CD14-positive monocyte (primary cell): ENCODE measurements around the gene FBXO8. TPM values are rescaled to one million over a fixed set of nuclear protein-coding genes. Genes with fewer than 3 reads are reported as not detected.
A peak's percentile ranks its signal among the peaks of the same experiment; 100 is the strongest.

Experiments used
- DNase-seq, 3 donors: peaks; one replicate each; pipeline ENCODE4 v3.0.0-alpha.2; 2011 to 2022
- H2AFZ ChIP-seq: 2 replicates; pipeline ENCODE4 v1.6.0; 2012; ENCODE audit warnings: mild to moderate bottlenecking, low read depth, low read length, inconsistent platforms; ENCODE audit not compliant: insufficient read depth, poor library complexity, severe bottlenecking
- H3K27ac ChIP-seq, 2 donors: 1 replicate in 1 of 2; 2 replicates in 1 of 2; pipeline ENCODE4 v1.5.1; 2012 to 2013; ENCODE audit warnings: low read length in 2 of 2, control low read depth in 1 of 2, inconsistent platforms in 1 of 2, low read depth in 1 of 2, mild to moderate bottlenecking in 1 of 2
- H3K27me3 ChIP-seq, 2 donors: one replicate each; pipeline versions ENCODE4 v1.6.0 to v1.6.1; 2011 to 2013; ENCODE audit warnings: low read length in 2 of 2; ENCODE audit not compliant: control insufficient read depth in 2 of 2, insufficient read depth in 2 of 2
- H3K36me3 ChIP-seq, 2 donors: replicated peaks in 1 of 2; 1 replicate in 1 of 2; 2 replicates in 1 of 2; pipeline versions ENCODE4 v1.5.1 to v1.6.1; 2012 to 2013; ENCODE audit warnings: low read length in 2 of 2, control low read depth in 1 of 2, inconsistent platforms in 1 of 2, mild to moderate bottlenecking in 1 of 2; ENCODE audit not compliant: insufficient read depth in 2 of 2, control insufficient read depth in 1 of 2
- H3K4me1 ChIP-seq, 2 donors: 1 replicate in 1 of 2; 2 replicates in 1 of 2; pipeline versions ENCODE4 v1.5.1 to v1.6.1; 2012 to 2013; ENCODE audit warnings: low read length in 2 of 2, control low read depth in 1 of 2, inconsistent platforms in 1 of 2, mild to moderate bottlenecking in 1 of 2, moderate library complexity in 1 of 2; ENCODE audit not compliant: insufficient read depth in 2 of 2, control insufficient read depth in 1 of 2
- H3K4me2 ChIP-seq: replicated peaks from 2 replicates; pipeline ENCODE3; 2012; ENCODE audit warnings: low read length, moderate library complexity, mild to moderate bottlenecking; ENCODE audit not compliant: poor library complexity, severe bottlenecking; ENCODE audit errors: extremely low read depth
- H3K4me3 ChIP-seq, 3 experiments: fragments of 200-600 bp in 1 of 3; sonication (generic) in 1 of 3; replicated peaks in 1 of 3; 1 replicate in 2 of 3; 2 replicates in 1 of 3; pipeline ENCODE4 v1.5.1; 2011 to 2013; ENCODE audit warnings: low read length in 3 of 3, mild to moderate bottlenecking in 3 of 3, control low read depth in 2 of 3, low read depth in 2 of 3, inconsistent platforms in 1 of 3, moderate library complexity in 1 of 3
- H3K79me2 ChIP-seq: 2 replicates; pipeline ENCODE4 v1.6.0; 2012; ENCODE audit warnings: mild to moderate bottlenecking, control low read depth, inconsistent platforms, low read length, moderate library complexity; ENCODE audit not compliant: insufficient read depth
- H3K9ac ChIP-seq: 2 replicates; pipeline ENCODE4 v1.6.0; 2017; ENCODE audit warnings: low read length, mild to moderate bottlenecking; ENCODE audit not compliant: insufficient read depth, poor library complexity, severe bottlenecking
- H3K9me3 ChIP-seq, 2 donors: replicated peaks in 1 of 2; 1 replicate in 1 of 2; 2 replicates in 1 of 2; pipeline versions ENCODE4 v1.5.1 to v1.6.1; 2012 to 2013; ENCODE audit warnings: low read length in 2 of 2, control low read depth in 1 of 2; ENCODE audit not compliant: control insufficient read depth in 1 of 2, insufficient read depth in 1 of 2
- H4K20me1 ChIP-seq: 2 replicates; pipeline ENCODE4 v1.6.0; 2012; ENCODE audit warnings: mild to moderate bottlenecking, low read length, control low read depth, moderate library complexity; ENCODE audit not compliant: insufficient read depth
- H3K27ac Mint-ChIP-seq, 7 donors: one replicate each; pipeline ENCODE4 v1.8.0; 2020; ENCODE audit warnings: mild to moderate bottlenecking in 7 of 7, mixed read lengths in 7 of 7, moderate library complexity in 6 of 7, inconsistent platforms in 2 of 7
- H3K27me3 Mint-ChIP-seq, 3 donors: one replicate each; pipeline ENCODE4 v1.8.0; 2021 to 2022; ENCODE audit warnings: low read depth in 3 of 3, mild to moderate bottlenecking in 3 of 3, mixed read lengths in 3 of 3, moderate library complexity in 3 of 3, inconsistent platforms in 1 of 3
- H3K36me3 Mint-ChIP-seq, 2 donors: one replicate each; pipeline ENCODE4 v1.8.0; 2020; ENCODE audit warnings: mixed read lengths in 2 of 2, inconsistent platforms in 1 of 2, mild to moderate bottlenecking in 1 of 2
- H3K4me1 Mint-ChIP-seq: one replicate; pipeline ENCODE4 v1.8.0; 2020; ENCODE audit warnings: mild to moderate bottlenecking, mixed read lengths
- H3K4me3 Mint-ChIP-seq, 2 donors: one replicate each; pipeline ENCODE4 v1.8.0; 2020; ENCODE audit warnings: mild to moderate bottlenecking in 2 of 2, mixed read lengths in 2 of 2, moderate library complexity in 1 of 2
- H3K9me3 Mint-ChIP-seq, 7 donors: one replicate each; pipeline ENCODE4 v1.8.0; 2020 to 2022; ENCODE audit warnings: mixed read lengths in 7 of 7, mild to moderate bottlenecking in 6 of 7, moderate library complexity in 6 of 7, inconsistent platforms in 2 of 7
- CTCF ChIP-seq: fragments of 200-600 bp; IDR thresholded peaks from one replicate; pipeline ENCODE4 v1.8.0; 2022; ENCODE audit warnings: antibody characterized with exemption, mild to moderate bottlenecking
- WGBS: methylation state at CpG from one replicate; pipeline ENCODE4 v1.1.5; 2013; ENCODE audit warnings: missing lambda C conversion rate; ENCODE audit not compliant: insufficient coverage; 5-methylcytosine and 5-hydroxymethylcytosine counted together
- intact Hi-C, 2 donors: fragments of 100-400 bp; cut with micrococcal nuclease; formaldehyde crosslinking; loops; one replicate each; pipeline versions ENCODE4 v1.15.0 to v1.15.1; 2023
- polyA plus RNA-seq, 3 donors: library from polyadenylated mRNA; depleted of rRNA in 1 of 3; unstranded in 2 of 3; stranded (reverse) in 1 of 3; fragments of 300-500 nt in 2 of 3; fragments of >200 nt in 1 of 3; fragmentation: Illumina TruSeq in 2 of 3; gene quantifications; 1 replicate in 2 of 3; 2 replicates in 1 of 3; pipeline ENCODE4 v1.2.3, GENCODE V29; 2012 to 2021

FBXO8 gene
- polyA plus RNA-seq, 3 donors, result 3.9 to 6.5 (median 5.4) TPM

- Histone ChIP-seq H2AFZ (no peak overlapping the region), H3K9ac (no peak overlapping the region), H3K27me3 (no peaks in the 10 kb centered on the region), H3K36me3 (peaks cover 28 to 70% of the 10 kb centered on the region in 2 donors), H3K4me2 (no peak overlapping the region), H3K27ac (no peak overlapping the region), H3K4me1 (no peaks in the 10 kb centered on the region), H4K20me1 (no peaks in the 10 kb centered on the region), H3K9me3 (no peaks in the 10 kb centered on the region), H3K4me3 (no peak overlapping the region), H3K79me2 (no peaks in the 10 kb centered on the region)
- Mint-ChIP-seq H3K27me3 (no peaks in the 10 kb centered on the region), H3K9me3 (no peaks in the 10 kb centered on the region), H3K27ac (peak overlapping the region in 1 of 7 donors; percentile 31), H3K36me3 (peaks cover 39 to 42% of the 10 kb centered on the region in 2 donors), H3K4me3 (no peak overlapping the region), H3K4me1 (no peaks in the 10 kb centered on the region)
- TF ChIP-seq CTCF, result no peak
- intact Hi-C loops, result loop anchor here in 1 of 2 donors (10.0 kb wide), 1 partner anchor 89 kb away; no protein-coding TSS in a partner anchor
- WGBS, result 100% methylated on average over 1 of the region's 3 CpGs
- DNase-seq, result no peak
Observed at GRCh38 chr4:174314274-174314673, 30.8 kb upstream of the FBXO8 start.

GRCh38 chr4:174312993-174313392 lies 29.5 kb upstream of the FBXO8 start:
- Histone ChIP-seq H3K36me3 (peaks cover 31 to 68% of the 10 kb centered on the region in 2 donors), H3K79me2 (no peaks in the 10 kb centered on the region), H3K9ac (no peak overlapping the region), H3K4me2 (no peak overlapping the region), H3K4me1 (no peaks in the 10 kb centered on the region), H4K20me1 (no peaks in the 10 kb centered on the region), H3K4me3 (no peak overlapping the region), H2AFZ (no peak overlapping the region), H3K9me3 (no peaks in the 10 kb centered on the region), H3K27me3 (no peaks in the 10 kb centered on the region), H3K27ac (no peak overlapping the region)
- Mint-ChIP-seq H3K9me3 (no peaks in the 10 kb centered on the region), H3K4me3 (no peak overlapping the region), H3K27ac (peak overlapping the region in 1 of 7 donors; percentile 1), H3K27me3 (no peaks in the 10 kb centered on the region), H3K4me1 (no peaks in the 10 kb centered on the region), H3K36me3 (peaks cover 40 to 51% of the 10 kb centered on the region in 2 donors)
- intact Hi-C loops, result loop anchor here in 1 of 2 donors (10.0 kb wide), 1 partner anchor 88 kb away; no protein-coding TSS in a partner anchor
- WGBS, result 86% methylated on average over 3 of the region's 3 CpGs
- no peak for TF ChIP-seq CTCF
- DNase-seq, result no peak
